HepG2 (cell line): ENCODE results near the gene PLIN5. TPM values are rescaled to one million over a fixed set of nuclear protein-coding genes. Genes with fewer than 3 reads are reported as not detected.

Experiments
- ATAC-seq: fragments of 200-7000 bp; cut with Tn5 transposase; 3 replicates; pipeline ENCODE4 v1.9.1; 2020; ENCODE audit warnings: mild to moderate bottlenecking, moderate library complexity
- BruUV-seq: library from RNA; stranded (reverse); fragments of 400-500 nt; replicated peaks from 2 replicates; lab custom pipeline; 2021; lab: Mats Ljungman, UMichigan
- CTCF ChIA-PET: fragments of 300-600 bp; formaldehyde crosslinking; extraction: SDS; loops from one replicate; lab custom pipeline; 2021; ENCODE audit warnings: low total read pairs, inconsistent platforms, low intra/inter-chr PET ratio; lab: Yijun Ruan, JAX
- POLR2A ChIA-PET: fragments of 350-600 bp; sonication (Branson Sonifier 250); formaldehyde crosslinking; loops from one replicate; lab custom pipeline; 2020; ENCODE audit warnings: antibody characterized with exemption, inconsistent platforms; lab: Yijun Ruan, JAX
- DNase-seq: peaks from one replicate; pipeline ENCODE4 v3.0.0-alpha.2; 2015; ENCODE audit warnings: low spot score
- FAIRE-seq: peaks from 3 replicates; lab custom pipeline; 2011; peaks lifted over from hg19 to GRCh38; lab: Jason Lieb, UNC
- H2AFZ ChIP-seq: one replicate; pipeline ENCODE4 v1.6.1; 2011; ENCODE audit warnings: low read length, inconsistent platforms
- H3K27ac ChIP-seq: fragments of 300-600 bp; 3 replicates; pipeline ENCODE4 v1.8.0; 2011; ENCODE audit warnings: mixed run types, mild to moderate bottlenecking, mixed read lengths, low read length, inconsistent platforms; ENCODE audit not compliant: insufficient read depth; ENCODE audit errors: extremely low read length
- H3K27me3 ChIP-seq, 2 experiments: fragments of 200-600 bp in 1 of 2; 2 replicates in 1 of 2; 3 replicates in 1 of 2; pipeline versions ENCODE4 v1.6.0 to v1.8.0; 2011; ENCODE audit warnings: low read length in 2 of 2, mild to moderate bottlenecking in 2 of 2, moderate library complexity in 2 of 2, inconsistent platforms in 1 of 2; ENCODE audit not compliant: insufficient read depth in 2 of 2, control insufficient read depth in 1 of 2
- H3K36me3 ChIP-seq, 2 experiments: fragments of 200-600 bp in 1 of 2; replicated peaks in 1 of 2; 2 replicates in 1 of 2; 3 replicates in 1 of 2; pipeline versions ENCODE4 v1.5.1 to v1.8.0; 2011; ENCODE audit warnings: low read length in 2 of 2, inconsistent platforms in 1 of 2; ENCODE audit not compliant: insufficient read depth in 2 of 2, control insufficient read depth in 1 of 2
- H3K4me1 ChIP-seq: 2 replicates; pipeline ENCODE4 v1.5.1; 2012; ENCODE audit warnings: low read length, inconsistent platforms; ENCODE audit not compliant: insufficient read depth
- H3K4me2 ChIP-seq: 2 replicates; pipeline ENCODE4 v1.6.0; 2011; ENCODE audit warnings: low read depth, low read length, inconsistent platforms
- H3K4me3 ChIP-seq, 3 experiments: fragments of 200-600 bp in 1 of 3; sonication (generic), shearing (Covaris generic) in 1 of 3; replicated peaks in 1 of 3; 2 replicates each; pipeline ENCODE4 v1.5.1; 2011 to 2016; ENCODE audit warnings: low read length in 3 of 3, inconsistent platforms in 2 of 3, low read depth in 2 of 3, mild to moderate bottlenecking in 2 of 3, control low read depth in 1 of 3, mixed read lengths in 1 of 3; ENCODE audit not compliant: insufficient read depth in 1 of 3
- H3K79me2 ChIP-seq: one replicate; pipeline ENCODE4 v1.6.1; 2011; ENCODE audit warnings: low read length, inconsistent platforms; ENCODE audit not compliant: insufficient read depth
- H3K9ac ChIP-seq: 2 replicates; pipeline ENCODE4 v1.6.0; 2011; ENCODE audit warnings: mild to moderate bottlenecking, low read depth, low read length, inconsistent platforms; ENCODE audit not compliant: insufficient read depth
- H3K9me3 ChIP-seq: 2 replicates; pipeline ENCODE4 v1.5.1; 2012; ENCODE audit warnings: mild to moderate bottlenecking, low read length
- H4K20me1 ChIP-seq: 2 replicates; pipeline ENCODE4 v1.6.0; 2011; ENCODE audit warnings: inconsistent platforms, mild to moderate bottlenecking, low read length, moderate library complexity; ENCODE audit not compliant: insufficient read depth
- KDM4B ChIP-seq: sonication (generic); formaldehyde crosslinking; IDR thresholded peaks from 2 replicates; pipeline ENCODE4 v1.4.0; 2020; ENCODE audit warnings: missing genetic modification reagents
- MLX ChIP-seq: IDR thresholded peaks from 2 replicates; pipeline ENCODE4 v1.6.1; 2016
- TOE1 ChIP-seq: sonication (generic); formaldehyde crosslinking; IDR thresholded peaks from 2 replicates; pipeline ENCODE4 v1.4.0; 2020; ENCODE audit warnings: mild to moderate bottlenecking, missing genetic modification reagents
- XRCC5 ChIP-seq: fragments of 200-400 bp; formaldehyde crosslinking; optimal IDR thresholded peaks from 2 replicates; pipeline ENCODE3; 2017; ENCODE audit warnings: mild to moderate bottlenecking, low read length
- ZBTB39 ChIP-seq: sonication (generic); formaldehyde crosslinking; IDR thresholded peaks from 2 replicates; pipeline ENCODE4 v1.5.0; 2020; ENCODE audit warnings: missing genetic modification reagents
- ZNF484 ChIP-seq: sonication (generic); formaldehyde crosslinking; IDR thresholded peaks from 2 replicates; pipeline ENCODE4 v1.5.1; 2020; ENCODE audit warnings: mild to moderate bottlenecking, low read depth, missing genetic modification reagents, borderline replicate concordance
- WGBS: methylation state at CpG from one replicate; pipeline ENCODE4 v1.1.6; 2017; ENCODE audit warnings: low lambda C conversion rate; 5-methylcytosine and 5-hydroxymethylcytosine counted together
- in situ Hi-C: cut with HindIII; loops from 2 replicates; pipeline ENCODE4 v1.10.0; 2017; ENCODE audit warnings: low pct_unique_long_range_greater_than_20kb; ENCODE audit not compliant: extremely low pct_ligation_motif_present
- intact Hi-C: fragments of 100-400 bp; cut with micrococcal nuclease; formaldehyde crosslinking; loops from one replicate; pipeline ENCODE4 v1.10.0; 2022; ENCODE audit not compliant: unreplicated experiment
- polyA plus RNA-seq, 8 experiments: library from polyadenylated mRNA; depleted of rRNA in 3 of 8; stranded (reverse) in 7 of 8; unstranded in 1 of 8; fragments of >200 nt; fragmentation: Illumina TruSeq in 4 of 8; extraction: Trizol in 4 of 8; gene quantifications; 2 replicates each; pipeline versions ENCODE4 v1.2.1 to v1.2.3, GENCODE V29; 2011 to 2016; ENCODE audit warnings: low read depth in 4 of 8, missing spikeins in 1 of 8, mixed read lengths in 1 of 8; ENCODE audit not compliant: insufficient read depth in 1 of 8
- total RNA-seq, 5 experiments: library from RNA; depleted of rRNA; stranded (reverse); fragments of >200 nt; fragmentation: Illumina TruSeq; extraction: Trizol; gene quantifications; 2 replicates each; pipeline ENCODE4 v1.2.3, GENCODE V29; 2016; ENCODE audit warnings: low read depth in 1 of 5

Gene PLIN5
- total and polyA plus RNA-seq, 2 of the 13 experiments (the other 11 are each of a cell fraction or from before 2014, with no cell fraction given) = 1.8 to 4.8 TPM

DNA sequence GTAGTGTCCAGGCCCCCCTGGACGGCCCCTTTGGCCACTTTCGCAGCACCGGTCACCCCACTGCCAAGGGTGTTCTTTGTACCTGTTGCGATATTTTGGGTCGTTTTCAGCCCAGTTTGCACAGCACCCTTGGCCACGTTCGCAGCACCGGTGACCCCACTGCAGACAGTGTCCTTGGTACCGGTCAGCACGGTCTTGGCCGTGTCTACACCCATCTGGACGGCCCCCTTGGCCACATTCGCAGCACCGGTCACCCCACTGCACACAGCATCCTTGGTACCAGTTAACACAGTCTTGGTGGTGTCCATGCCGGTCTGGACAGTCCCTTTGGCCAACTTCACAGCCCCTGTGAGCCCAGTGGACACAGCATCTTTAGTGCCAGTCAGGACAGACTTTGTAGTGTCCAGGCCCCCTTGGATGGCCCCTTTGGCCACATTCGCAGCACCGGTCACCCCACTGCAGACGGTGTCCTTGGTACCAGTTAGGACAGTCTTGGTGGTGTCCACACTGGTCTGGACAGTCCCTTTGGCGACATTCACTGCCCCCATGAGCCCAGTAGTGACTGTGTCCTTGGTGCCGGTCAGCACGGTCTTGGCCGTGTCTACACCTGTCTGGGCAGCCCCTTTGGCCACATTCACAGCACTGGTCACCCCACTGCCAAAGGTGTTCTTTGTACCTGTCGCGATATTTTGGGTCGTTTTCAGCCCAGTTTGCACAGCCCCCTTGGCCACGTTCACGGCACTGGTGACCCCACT is 23.5 kb downstream of the PLIN5 start:
- no peaks in the 10 kb centered on the region for H3K4me1 ChIP-seq
- H3K4me2 ChIP-seq = no peak overlapping the region
- H3K4me3 ChIP-seq = no peak overlapping the region
- no peak for TF ChIP-seq MLX (CRISPR knock-in tag)
- TF ChIP-seq ZNF484 = no peak
- TF ChIP-seq TOE1 (CRISPR knock-in tag) = no peak
- TF ChIP-seq XRCC5 = no peak
- no peak for TF ChIP-seq ZBTB39 (CRISPR knock-in tag)
- no peak for TF ChIP-seq KDM4B
- intact Hi-C loops (no loop called here), in situ Hi-C loops (no loop called here)
- H4K20me1 ChIP-seq = no peaks in the 10 kb centered on the region
- no TSS peak for BruUV-seq
- H3K27ac ChIP-seq = no peak overlapping the region
- H3K27me3 ChIP-seq = no peaks in the 10 kb centered on the region
- no peaks in the 10 kb centered on the region for H3K36me3 ChIP-seq
- ATAC-seq (no peak; the same call in 2 of the 3 replicates), FAIRE-seq (no peak), DNase-seq (no peak)
- WGBS = 83% methylated on average over 23 of the region's 27 CpGs
- POLR2A ChIA-PET = no interaction called here
- no peaks in the 10 kb centered on the region for H3K9me3 ChIP-seq
- H2AFZ ChIP-seq = no peak overlapping the region
- no peak overlapping the region for H3K9ac ChIP-seq
- no peaks in the 10 kb centered on the region for H3K79me2 ChIP-seq
- CTCF ChIA-PET = no interaction called here
